SK-N-SH (cell line): Measurements from ENCODE around the gene ANKRD37. TPM values are rescaled to one million over a fixed set of nuclear protein-coding genes. Genes with fewer than 3 reads are reported as not detected.

Source experiments
- CTCF ChIA-PET: fragments of 300-600, 350-600 bp; formaldehyde crosslinking; extraction: SDS; loops from one replicate; lab custom pipeline; 2021; lab: Yijun Ruan, JAX
- POLR2A ChIA-PET: fragments of 350-600 bp; sonication (Branson Sonifier 250); formaldehyde crosslinking; extraction: SDS; loops from one replicate; lab custom pipeline; 2020; ENCODE audit warnings: antibody characterized with exemption, inconsistent platforms; lab: Yijun Ruan, JAX
- DNase-seq: peaks from one replicate; pipeline ENCODE4 v3.0.0; 2012
- H2AFZ ChIP-seq: fragments of 200-600 bp; sonication (generic); 2 replicates; pipeline ENCODE4 v1.8.1; 2016; ENCODE audit warnings: antibody characterized with exemption, mild to moderate bottlenecking, low read depth
- H3F3A ChIP-seq: fragments of 200-600 bp; sonication (generic); replicated peaks from 2 replicates; pipeline ENCODE3; 2016; ENCODE audit warnings: antibody characterized with exemption, mild to moderate bottlenecking; ENCODE audit not compliant: insufficient read depth
- H3K27ac ChIP-seq, 2 experiments: fragments of 200-500 bp in 1 of 2; fragments of 200-600 bp in 1 of 2; sonication (Bioruptor generic) in 1 of 2; sonication (generic), shearing (Covaris generic) in 1 of 2; 2 replicates each; pipeline versions ENCODE4 v1.5.1 to v1.6.1; 2014 to 2016; ENCODE audit warnings: low read depth in 2 of 2, inconsistent platforms in 1 of 2, low read length in 1 of 2, mild to moderate bottlenecking in 1 of 2, mixed read lengths in 1 of 2
- H3K27me3 ChIP-seq: fragments of 200-600 bp; sonication (generic), shearing (Covaris generic); 2 replicates; pipeline ENCODE4 v1.6.1; 2016; ENCODE audit warnings: mixed run types; ENCODE audit not compliant: insufficient read depth
- H3K36me3 ChIP-seq, 2 experiments: fragments of 200-500 bp in 1 of 2; fragments of 200-600 bp in 1 of 2; sonication (Bioruptor generic) in 1 of 2; sonication (generic) in 1 of 2; replicated peaks in 1 of 2; 2 replicates each; pipeline versions ENCODE3 to v1.5.1; 2014 to 2016; ENCODE audit warnings: low read length in 1 of 2, mild to moderate bottlenecking in 1 of 2; ENCODE audit not compliant: insufficient read depth in 2 of 2, control insufficient read depth in 1 of 2
- H3K4me1 ChIP-seq, 2 experiments: fragments of 200-500 bp in 1 of 2; fragments of 200-600 bp in 1 of 2; sonication (Bioruptor generic) in 1 of 2; sonication (generic), shearing (Covaris generic) in 1 of 2; 2 replicates each; pipeline versions ENCODE4 v1.5.1 to v1.6.1; 2014 to 2016; ENCODE audit warnings: low read depth in 1 of 2, low read length in 1 of 2, mixed run types in 1 of 2; ENCODE audit not compliant: insufficient read depth in 2 of 2, control insufficient read depth in 1 of 2
- H3K4me2 ChIP-seq: fragments of 200-600 bp; sonication (generic), shearing (Covaris generic); 2 replicates; pipeline ENCODE4 v1.6.1; 2017; ENCODE audit warnings: mixed run types
- H3K4me3 ChIP-seq, 2 experiments: fragments of 200-500 bp in 1 of 2; fragments of 200-600 bp in 1 of 2; sonication (Bioruptor generic) in 1 of 2; sonication (generic), shearing (Covaris generic) in 1 of 2; 2 replicates each; pipeline versions ENCODE4 v1.5.1 to v1.8.1; 2014 to 2016; ENCODE audit warnings: low read depth in 2 of 2, inconsistent platforms in 1 of 2, low read length in 1 of 2, mild to moderate bottlenecking in 1 of 2, mixed read lengths in 1 of 2, moderate library complexity in 1 of 2
- H3K79me2 ChIP-seq: fragments of 200-600 bp; sonication (generic); 2 replicates; pipeline ENCODE4 v1.8.1; 2017; ENCODE audit warnings: mild to moderate bottlenecking; ENCODE audit not compliant: insufficient read depth
- H3K9ac ChIP-seq: fragments of 200-600 bp; sonication (generic); 2 replicates; pipeline ENCODE4 v1.6.1; 2017; ENCODE audit warnings: mixed run types
- H3K9me2 ChIP-seq: fragments of 200-600 bp; sonication (generic); 2 replicates; pipeline ENCODE4 v1.6.1; 2017; ENCODE audit warnings: mixed run types
- H3K9me3 ChIP-seq: fragments of 200-600 bp; sonication (generic); 2 replicates; pipeline ENCODE4 v1.6.1; 2017; ENCODE audit warnings: mixed run types, mild to moderate bottlenecking, moderate library complexity
- H4K20me1 ChIP-seq: fragments of 200-600 bp; sonication (generic); 2 replicates; pipeline ENCODE4 v1.6.1; 2017; ENCODE audit warnings: mild to moderate bottlenecking, mixed run types; ENCODE audit not compliant: insufficient read depth
- CHD2 ChIP-seq: fragments of 150-350 bp; IDR thresholded peaks from 2 replicates; pipeline ENCODE4 v1.6.1; 2018; ENCODE audit warnings: low read length; ENCODE audit not compliant: partially characterized antibody
- ELF1 ChIP-seq: IDR thresholded peaks from 2 replicates; pipeline ENCODE4 v1.4.0; 2012
- EZH2phosphoT487 ChIP-seq: fragments of 200-600 bp; sonication (generic); IDR thresholded peaks from 2 replicates; pipeline ENCODE4 v1.6.1; 2017; ENCODE audit warnings: low read depth, mixed run types, mild to moderate bottlenecking, antibody characterized with exemption, moderate library complexity, borderline replicate concordance
- FOXJ3 ChIP-seq: sonication (generic); formaldehyde crosslinking; IDR thresholded peaks from 2 replicates; pipeline ENCODE4 v1.5.1; 2020; ENCODE audit warnings: mild to moderate bottlenecking, missing genetic modification reagents
- GABPA ChIP-seq: IDR thresholded peaks from 2 replicates; pipeline ENCODE4 v1.4.0; 2012; ENCODE audit warnings: low read depth, mild to moderate bottlenecking
- MXI1 ChIP-seq: IDR thresholded peaks from 2 replicates; pipeline ENCODE4 v1.6.1; 2012; ENCODE audit warnings: mild to moderate bottlenecking, low read depth, low read length, improper control_type of control experiment
- POLR2AphosphoS5 ChIP-seq: IDR thresholded peaks from 2 replicates; pipeline ENCODE4 v1.6.1; 2012; ENCODE audit warnings: low read depth, low read length
- RAD21 ChIP-seq: IDR thresholded peaks from 2 replicates; pipeline ENCODE4 v1.6.1; 2012; ENCODE audit warnings: mild to moderate bottlenecking, low read length
- RCOR1 ChIP-seq: fragments of 150-350 bp; IDR thresholded peaks from 2 replicates; pipeline ENCODE4 v1.6.1; 2017; ENCODE audit warnings: antibody characterized with exemption, low read length
- RFX5 ChIP-seq: IDR thresholded peaks from 2 replicates; pipeline ENCODE4 v1.6.1; 2012; ENCODE audit warnings: mild to moderate bottlenecking, improper control_type of control experiment, low read length
- SIN3A ChIP-seq: IDR thresholded peaks from 2 replicates; pipeline ENCODE4 v1.6.1; 2012; ENCODE audit warnings: low read depth, mild to moderate bottlenecking, low read length, moderate library complexity, borderline replicate concordance
- WGBS: methylation state at CpG from one replicate; pipeline ENCODE4 v1.1.6; 2017; ENCODE audit warnings: low lambda C conversion rate; 5-methylcytosine and 5-hydroxymethylcytosine counted together
- polyA plus RNA-seq, 3 experiments: library from polyadenylated mRNA; depleted of rRNA; stranded (reverse); fragments of >200 nt; gene quantifications; 2 replicates each; pipeline ENCODE4 v1.2.3, GENCODE V29; 2012
- TF ChIP-seq, protein P1 (sequence below): fragments of 150-350 bp; IDR thresholded peaks from 2 replicates; pipeline ENCODE4 v1.6.1; 2016; ENCODE audit warnings: mild to moderate bottlenecking, low read depth, low read length

Gene ANKRD37
- polyA plus RNA-seq, 1 of the 3 experiments (the other 2 are of a cell fraction), result 10.1 TPM

DNA sequence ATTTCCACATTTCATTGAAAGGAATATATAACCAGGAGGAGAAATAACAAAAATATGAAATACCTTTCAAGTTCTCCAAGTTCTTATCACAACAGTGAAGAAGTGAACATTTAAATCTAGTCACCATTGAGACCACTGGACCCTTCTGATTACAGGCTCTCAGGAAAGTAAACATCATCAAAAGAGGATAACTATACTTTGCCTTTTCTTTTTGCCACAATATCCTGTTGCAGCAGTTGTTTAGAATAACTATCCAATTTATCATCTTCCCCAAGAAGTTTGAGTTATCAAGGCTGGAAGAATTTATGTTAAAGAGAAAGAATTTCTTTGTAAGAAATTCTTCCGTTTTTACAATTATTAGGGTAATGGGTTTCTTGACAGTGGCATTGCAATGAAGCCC lies 4.5 kb upstream of the ANKRD37 start (continued):
- TF ChIP-seq MXI1, result no peak
- TF ChIP-seq, all 33 proteins: peak for 0

DNA sequence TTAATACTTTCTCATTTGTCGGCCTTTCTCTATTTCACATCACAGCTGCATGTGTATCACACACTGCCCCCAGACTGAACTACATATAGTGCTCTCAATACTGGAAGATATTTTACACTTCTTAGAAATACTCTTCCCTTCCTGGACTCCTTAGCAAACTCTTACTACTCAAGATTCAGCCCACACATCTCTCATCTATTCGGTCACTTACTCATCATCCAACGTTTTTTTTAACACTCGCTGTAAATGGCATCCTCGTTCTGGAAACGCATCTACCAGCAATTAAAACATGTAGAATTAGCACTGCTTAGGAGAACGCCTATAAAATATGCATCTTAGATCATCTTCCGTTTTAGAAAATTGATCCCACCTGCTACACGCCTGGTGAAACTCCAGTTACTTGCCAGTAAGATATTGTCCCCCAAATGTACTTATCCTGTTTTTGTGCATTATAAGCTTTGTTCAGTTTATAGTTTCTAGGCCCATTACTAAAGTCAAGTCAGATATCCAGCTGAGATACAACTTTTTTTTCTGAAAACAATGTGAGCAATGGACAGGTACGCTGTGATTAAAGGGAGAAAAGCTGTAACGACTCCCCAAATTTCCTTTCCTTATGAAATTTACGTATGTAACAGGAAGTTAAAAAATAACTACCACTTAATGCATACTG lies 1.9 kb upstream of the ANKRD37 start:
- peak overlapping the region; percentile 94 to 98; a peak in 3 of 4 replicates for H3K27ac ChIP-seq
- no peak for DNase-seq
- H3K4me1 ChIP-seq, result peaks cover 6 to 8% of the 10 kb centered on the region in 2 experiments; a peak in 3 of 4 replicates
- CTCF ChIA-PET, result interaction anchor here (3.8 kb wide), 1 partner anchor 643 kb away, joined by 19 read pairs; no protein-coding TSS in a partner anchor
- H4K20me1 ChIP-seq, result no peaks in the 10 kb centered on the region
- 0 out of 2 replicates have a peak, but pooled peaks cover 8% of the 10 kb centered on the region for H3K79me2 ChIP-seq
- no peaks in the 10 kb centered on the region for H3K9me2 ChIP-seq
- POLR2A ChIA-PET, result interaction anchor here (1.2 kb wide), 1 partner anchor 192 kb away, joined by 4 read pairs; no protein-coding TSS in a partner anchor
- H2AFZ ChIP-seq, result 0 out of 2 replicates have a peak overlapping the region, but pooled peaks have one; percentile 65
- H3K4me2 ChIP-seq, result peak overlapping the region; percentile 99
- peaks cover 4% of the 10 kb centered on the region for H3F3A ChIP-seq
- H3K27me3 ChIP-seq, result no peaks in the 10 kb centered on the region
- H3K9me3 ChIP-seq, result no peaks in the 10 kb centered on the region
- H3K36me3 ChIP-seq, result peaks cover 14 to 20% of the 10 kb centered on the region in 2 experiments
- peak overlapping the region; percentile 90 for H3K9ac ChIP-seq
- TF ChIP-seq FOXJ3 (CRISPR knock-in tag), result no peak
- TF ChIP-seq SIN3A, result no peak
- TF ChIP-seq, all 33 proteins: peak for 0
- peak overlapping the region; percentile 74 to 78 for H3K4me3 ChIP-seq
- 69% methylated on average over 12 of the region's 12 CpGs for WGBS

DNA sequence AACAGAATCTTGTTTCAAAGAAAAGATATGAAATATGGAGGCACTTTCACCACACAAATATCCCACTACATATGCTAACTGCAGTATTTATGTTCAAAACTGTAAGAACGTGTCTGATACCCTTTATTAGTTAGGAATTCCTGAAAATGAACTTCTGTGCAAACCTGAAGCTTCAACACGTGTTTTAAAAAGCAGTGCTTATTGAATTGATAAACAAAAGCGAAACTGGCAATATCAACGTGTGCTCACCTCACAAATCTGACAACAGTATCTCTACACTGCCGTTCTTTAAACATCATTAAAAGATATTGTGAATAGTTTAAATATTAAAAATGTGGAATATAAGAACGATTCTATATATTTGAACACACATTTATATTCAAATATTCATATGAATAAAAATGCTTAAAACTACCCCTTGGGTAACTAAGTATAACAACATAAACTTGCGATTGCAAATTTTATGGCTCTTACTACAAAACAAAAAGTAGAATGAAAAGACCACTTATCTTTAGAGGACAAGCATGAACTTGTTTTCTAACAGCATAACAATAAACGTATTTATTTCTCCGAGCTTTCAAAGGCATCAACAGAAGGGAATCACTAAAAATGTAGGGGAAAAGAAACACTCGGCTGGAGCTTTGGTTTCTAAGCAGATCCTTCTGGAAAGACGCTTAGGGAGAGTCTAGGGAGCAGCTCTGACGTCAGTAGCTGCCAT lies 1.2 kb upstream of the ANKRD37 start, which contains the start of gene LRP2BP:
LRP2BP (minus strand) TSS at position 687 of the 718 bp plus-strand sequence. CDS start 17,738 bp downstream, outside the sequence.
- CTCF ChIA-PET, result interaction anchor here (0.9 to 3.8 kb wide), 3 partner anchors 187 to 642 kb away, joined by 3 to 19 read pairs (median 13); partner anchors contain the start of gene SNX25

More for the DNA sequence above, 1.2 kb upstream of the ANKRD37 start, which contains the start of gene LRP2BP:
- peaks cover 4% of the 10 kb centered on the region for H3F3A ChIP-seq
- peak within 1 kb of the TSS; percentile 74 for H2AFZ ChIP-seq
- POLR2A ChIA-PET, result interaction anchor here (0.7 to 2.2 kb wide), 8 partner anchors 10 to 661 kb away, joined by 3 to 14 read pairs (median 4); partner anchors contain the start of genes CENPU, SLC25A4 and UFSP2
- H3K27ac ChIP-seq, result peak within 1 kb of the TSS; percentile 94 to 98
- H3K4me3 ChIP-seq, result peak within 1 kb of the TSS; percentile 74 to 78
- peaks cover 6 to 8% of the 10 kb centered on the region in 2 experiments; a peak in 3 of 4 replicates for H3K4me1 ChIP-seq
- H3K27me3 ChIP-seq, result no peaks in the 10 kb centered on the region
- H3K36me3 ChIP-seq, result peaks cover 21 to 26% of the 10 kb centered on the region in 2 experiments
- H3K9me2 ChIP-seq, result no peaks in the 10 kb centered on the region
- 16% methylated on average over 11 of the region's 12 CpGs for WGBS
- no peak for DNase-seq
- H3K79me2 ChIP-seq, result 0 out of 2 replicates have a peak, but pooled peaks cover 8% of the 10 kb centered on the region
- no peaks in the 10 kb centered on the region for H3K9me3 ChIP-seq
- TF ChIP-seq RCOR1 (no peak), RAD21 (0 out of 2 replicates have a peak, but pooled peaks have one; percentile 1), MXI1 (peak; percentile 41; the same call in 1 of the 2 replicates), POLR2AphosphoS5 (peak; percentile 58; the same call in 1 of the 2 replicates), ELF1 (no peak), RFX5 (peak; percentile 73), GABPA (peak; percentile 57; the same call in 1 of the 2 replicates), CHD2 (no peak), EZH2phosphoT487 (no peak), FOXJ3 (CRISPR knock-in tag) (no peak)
- TF ChIP-seq, protein P1, sequence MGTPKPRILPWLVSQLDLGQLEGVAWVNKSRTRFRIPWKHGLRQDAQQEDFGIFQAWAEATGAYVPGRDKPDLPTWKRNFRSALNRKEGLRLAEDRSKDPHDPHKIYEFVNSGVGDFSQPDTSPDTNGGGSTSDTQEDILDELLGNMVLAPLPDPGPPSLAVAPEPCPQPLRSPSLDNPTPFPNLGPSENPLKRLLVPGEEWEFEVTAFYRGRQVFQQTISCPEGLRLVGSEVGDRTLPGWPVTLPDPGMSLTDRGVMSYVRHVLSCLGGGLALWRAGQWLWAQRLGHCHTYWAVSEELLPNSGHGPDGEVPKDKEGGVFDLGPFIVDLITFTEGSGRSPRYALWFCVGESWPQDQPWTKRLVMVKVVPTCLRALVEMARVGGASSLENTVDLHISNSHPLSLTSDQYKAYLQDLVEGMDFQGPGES, result no peak
- H4K20me1 ChIP-seq, result no peaks in the 10 kb centered on the region
- H3K4me2 ChIP-seq, result peak within 1 kb of the TSS; percentile 99
- H3K9ac ChIP-seq, result peak within 1 kb of the TSS; percentile 90
